GM23248 (cell line): Measurements from ENCODE around the gene TRERF1. TPM values are rescaled to one million over a fixed set of nuclear protein-coding genes. Genes with fewer than 3 reads are reported as not detected.

Experiments used
- DNase-seq: peaks from one replicate; pipeline ENCODE4 v3.0.0-alpha.2; 2015
- H2AFZ ChIP-seq: fragments of 200-600 bp; sonication (generic); 2 replicates; pipeline ENCODE4 v1.6.1; 2016; ENCODE audit warnings: antibody characterized with exemption
- H3F3A ChIP-seq: fragments of 200-600 bp; sonication (generic); 2 replicates; pipeline ENCODE4 v1.6.1; 2016; ENCODE audit warnings: mild to moderate bottlenecking, antibody characterized with exemption, mixed run types; ENCODE audit not compliant: insufficient read depth
- H3K27ac ChIP-seq: fragments of 200-600 bp; sonication (generic); 2 replicates; pipeline ENCODE4 v1.5.1; 2016; ENCODE audit warnings: mild to moderate bottlenecking
- H3K27me3 ChIP-seq: fragments of 200-600 bp; sonication (generic); replicated peaks from 2 replicates; pipeline ENCODE4 v1.6.1; 2016; ENCODE audit warnings: mild to moderate bottlenecking; ENCODE audit not compliant: insufficient read depth
- H3K36me3 ChIP-seq: fragments of 200-600 bp; sonication (generic); 2 replicates; pipeline ENCODE4 v1.6.1; 2016; ENCODE audit warnings: low read depth, mild to moderate bottlenecking
- H3K4me1 ChIP-seq: fragments of 200-600 bp; sonication (generic); 2 replicates; pipeline ENCODE4 v1.6.1; 2016; ENCODE audit warnings: mild to moderate bottlenecking; ENCODE audit not compliant: insufficient read depth
- H3K4me2 ChIP-seq: fragments of 200-600 bp; sonication (generic); one replicate; pipeline ENCODE4 v1.6.1; 2016; ENCODE audit warnings: mild to moderate bottlenecking; ENCODE audit not compliant: unreplicated experiment
- H3K4me3 ChIP-seq: fragments of 200-600 bp; sonication (generic); 2 replicates; pipeline ENCODE4 v1.5.1; 2016; ENCODE audit warnings: mild to moderate bottlenecking
- H3K79me2 ChIP-seq: fragments of 200-600 bp; sonication (generic); 2 replicates; pipeline ENCODE4 v1.6.1; 2016; ENCODE audit warnings: mild to moderate bottlenecking; ENCODE audit not compliant: insufficient read depth
- H3K9ac ChIP-seq: fragments of 200-600 bp; sonication (generic); 2 replicates; pipeline ENCODE4 v1.6.1; 2016; ENCODE audit warnings: mild to moderate bottlenecking
- H3K9me2 ChIP-seq: fragments of 200-600 bp; sonication (generic); 2 replicates; pipeline ENCODE4 v1.6.1; 2016; ENCODE audit warnings: mixed run types, mild to moderate bottlenecking, moderate library complexity; ENCODE audit not compliant: insufficient read depth
- H3K9me3 ChIP-seq: fragments of 200-600 bp; sonication (generic); one replicate; pipeline ENCODE4 v1.6.1; 2017; ENCODE audit warnings: low read depth
- H4K20me1 ChIP-seq: fragments of 200-600 bp; sonication (generic); 2 replicates; pipeline ENCODE4 v1.6.0; 2016; ENCODE audit not compliant: insufficient read depth
- EZH2 ChIP-seq: fragments of 200-600 bp; sonication (generic); IDR thresholded peaks from 2 replicates; pipeline ENCODE4 v1.6.1; 2018; ENCODE audit warnings: antibody characterized with exemption, mild to moderate bottlenecking; ENCODE audit not compliant: insufficient read depth, poor library complexity, severe bottlenecking
- EZH2phosphoT487 ChIP-seq: fragments of 200-600 bp; sonication (generic); IDR thresholded peaks from 2 replicates; pipeline ENCODE4 v1.6.1; 2018; ENCODE audit warnings: antibody characterized with exemption, moderate library complexity, mild to moderate bottlenecking, low read depth; ENCODE audit not compliant: insufficient read depth
- WGBS, 2 experiments: methylation state at CpG; one replicate each; pipeline ENCODE4 v1.1.6; 2015 to 2017; ENCODE audit warnings: low lambda C conversion rate in 2 of 2, low coverage in 1 of 2; ENCODE audit errors: missing lambda C conversion rate in 2 of 2; 5-methylcytosine and 5-hydroxymethylcytosine counted together
- in situ Hi-C: fragments of 300-500 bp; cut with MboI; formaldehyde crosslinking; loops from 2 replicates; pipeline ENCODE4 v1.15.0; 2020
- polyA plus RNA-seq: library from polyadenylated mRNA; unstranded; fragments of >200 nt; fragmentation: Nextera tagmentation; extraction: Ambion mirVana; gene quantifications from 2 replicates; pipeline ENCODE4 v1.2.1, GENCODE V29; 2016
- total RNA-seq: library from RNA; depleted of rRNA; stranded (reverse); fragments of >200 nt; shearing (Covaris generic); gene quantifications from 2 replicates; pipeline ENCODE4 v1.2.3, GENCODE V29; 2014

The TRERF1 gene
- total and polyA plus RNA-seq, 2 experiments from 2014 or later, result 2.7 to 3.1 TPM

GRCh38 chr6:42350911-42351310 lies 100.8 kb downstream of the TRERF1 start:
- H3K79me2 ChIP-seq, result peaks cover 6% of the 10 kb centered on the region; the same call in 1 of the 2 replicates
- TF ChIP-seq EZH2phosphoT487, result no peak
- TF ChIP-seq EZH2, result no peak
- peak overlapping the region; percentile 10 for H3K4me2 ChIP-seq
- H3K4me1 ChIP-seq, result peaks cover 22% of the 10 kb centered on the region
- no peak overlapping the region for H3K4me3 ChIP-seq
- no peaks in the 10 kb centered on the region for H3K27me3 ChIP-seq
- H3K9me3 ChIP-seq, result no peaks in the 10 kb centered on the region
- no peak overlapping the region for H2AFZ ChIP-seq
- H3K9me2 ChIP-seq, result no peaks in the 10 kb centered on the region
- peak; percentile 29 for DNase-seq
- H4K20me1 ChIP-seq, result no peaks in the 10 kb centered on the region
- peaks cover 25% of the 10 kb centered on the region; the same call in 1 of the 2 replicates for H3F3A ChIP-seq
- peak overlapping the region; percentile 24; the same call in 1 of the 2 replicates for H3K27ac ChIP-seq
- H3K36me3 ChIP-seq, result no peaks in the 10 kb centered on the region
- WGBS, 2 experiments, result 8 to 14% methylated on average over 3 of the region's 3 CpGs
- in situ Hi-C loops, result no loop called here
- no peak overlapping the region; the same call in 1 of the 2 replicates for H3K9ac ChIP-seq

GRCh38 chr6:42349753-42350511 lies 101.8 kb downstream of the TRERF1 start:
- no peaks in the 10 kb centered on the region for H3K9me3 ChIP-seq
- peaks cover 25% of the 10 kb centered on the region; the same call in 1 of the 2 replicates for H3F3A ChIP-seq
- no peak overlapping the region for H3K4me3 ChIP-seq
- no peaks in the 10 kb centered on the region for H4K20me1 ChIP-seq
- no peaks in the 10 kb centered on the region for H3K9me2 ChIP-seq
- DNase-seq, result peak; percentile 71
- H3K79me2 ChIP-seq, result peaks cover 6% of the 10 kb centered on the region; the same call in 1 of the 2 replicates
- no peaks in the 10 kb centered on the region for H3K36me3 ChIP-seq
- no peak overlapping the region for H2AFZ ChIP-seq
- no peaks in the 10 kb centered on the region for H3K27me3 ChIP-seq
- peaks cover 22% of the 10 kb centered on the region for H3K4me1 ChIP-seq
- no peak for TF ChIP-seq EZH2phosphoT487
- TF ChIP-seq EZH2, result no peak
- in situ Hi-C loops, result no loop called here
- H3K4me2 ChIP-seq, result peak overlapping the region; percentile 10
- H3K9ac ChIP-seq, result no peak overlapping the region
- H3K27ac ChIP-seq, result 0 out of 2 replicates have a peak overlapping the region, but pooled peaks have one; percentile 24
- WGBS, 2 experiments, result 68 to 74% methylated on average over 10 of the region's 10 CpGs

GRCh38 chr6:42347456-42347855 lies 104.3 kb downstream of the TRERF1 start:
- Histone ChIP-seq H3K4me2 (no peak overlapping the region), H3K4me3 (no peak overlapping the region), H3K9me2 (no peaks in the 10 kb centered on the region), H3F3A (0 out of 2 replicates have a peak, but pooled peaks cover 20% of the 10 kb centered on the region), H2AFZ (no peak overlapping the region), H4K20me1 (no peaks in the 10 kb centered on the region), H3K27ac (no peak overlapping the region), H3K27me3 (no peaks in the 10 kb centered on the region), H3K9me3 (no peaks in the 10 kb centered on the region), H3K4me1 (peaks cover 14% of the 10 kb centered on the region), H3K79me2 (peaks cover 13% of the 10 kb centered on the region), H3K9ac (no peak overlapping the region), H3K36me3 (no peaks in the 10 kb centered on the region)
- no peak for TF ChIP-seq EZH2phosphoT487
- TF ChIP-seq EZH2, result no peak
- in situ Hi-C loops, result no loop called here
- DNase-seq, result no peak
- WGBS, 2 experiments, result 88 to 91% methylated on average over 7 of the region's 7 CpGs

GRCh38 chr6:42345696-42346416 lies 105.9 kb downstream of the TRERF1 start:
- in situ Hi-C loops, result no loop called here
- Histone ChIP-seq H3K9me2 (no peaks in the 10 kb centered on the region), H3K27me3 (no peaks in the 10 kb centered on the region), H3K36me3 (no peaks in the 10 kb centered on the region), H2AFZ (no peak overlapping the region), H4K20me1 (no peaks in the 10 kb centered on the region), H3K4me3 (no peak overlapping the region), H3K4me1 (peaks cover 12% of the 10 kb centered on the region), H3K4me2 (no peak overlapping the region), H3K27ac (no peak overlapping the region), H3K9ac (no peak overlapping the region), H3F3A (0 out of 2 replicates have a peak, but pooled peaks cover 13% of the 10 kb centered on the region), H3K79me2 (peaks cover 7% of the 10 kb centered on the region; the same call in 1 of the 2 replicates), H3K9me3 (no peaks in the 10 kb centered on the region)
- WGBS, 2 experiments, result 94% methylated on average over 8 of the region's 8 CpGs
- no peak for DNase-seq
- TF ChIP-seq EZH2 (no peak), EZH2phosphoT487 (no peak)
